Measurements from ENCODE around the gene RDH12.
"Not testable (repeated sequence)": the region's sequence is repeated elsewhere in the genome, so short reads cannot be mapped to it uniquely, and the experiment has no call there.

RDH12 gene

GRCh38 chr14:67717048-67717447 is 15.4 kb downstream of the RDH12 start:
- TF ChIP-seq, protein P1, sequence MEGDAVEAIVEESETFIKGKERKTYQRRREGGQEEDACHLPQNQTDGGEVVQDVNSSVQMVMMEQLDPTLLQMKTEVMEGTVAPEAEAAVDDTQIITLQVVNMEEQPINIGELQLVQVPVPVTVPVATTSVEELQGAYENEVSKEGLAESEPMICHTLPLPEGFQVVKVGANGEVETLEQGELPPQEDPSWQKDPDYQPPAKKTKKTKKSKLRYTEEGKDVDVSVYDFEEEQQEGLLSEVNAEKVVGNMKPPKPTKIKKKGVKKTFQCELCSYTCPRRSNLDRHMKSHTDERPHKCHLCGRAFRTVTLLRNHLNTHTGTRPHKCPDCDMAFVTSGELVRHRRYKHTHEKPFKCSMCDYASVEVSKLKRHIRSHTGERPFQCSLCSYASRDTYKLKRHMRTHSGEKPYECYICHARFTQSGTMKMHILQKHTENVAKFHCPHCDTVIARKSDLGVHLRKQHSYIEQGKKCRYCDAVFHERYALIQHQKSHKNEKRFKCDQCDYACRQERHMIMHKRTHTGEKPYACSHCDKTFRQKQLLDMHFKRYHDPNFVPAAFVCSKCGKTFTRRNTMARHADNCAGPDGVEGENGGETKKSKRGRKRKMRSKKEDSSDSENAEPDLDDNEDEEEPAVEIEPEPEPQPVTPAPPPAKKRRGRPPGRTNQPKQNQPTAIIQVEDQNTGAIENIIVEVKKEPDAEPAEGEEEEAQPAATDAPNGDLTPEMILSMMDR (IDR thresholded peaks at IDR 0.05; ENCODE audit: insufficient read depth, low read length, poor library complexity, severe bottlenecking), result no peak
- no peak for TF ChIP-seq EZH2phosphoT487 (conservative IDR thresholded peaks at IDR 0.05; ENCODE audit: low read length)
- no peak overlapping the region for H3K9ac ChIP-seq (ENCODE audit: low read length)
- no peak overlapping the region for H3K27ac ChIP-seq (ENCODE audit: low read depth, low read length)
- H2AFZ ChIP-seq (ENCODE audit: low read depth, low read length, severe bottlenecking), result no peak overlapping the region
- no peak overlapping the region for H3K4me3 ChIP-seq (ENCODE audit: insufficient read depth, low read length, poor library complexity, severe bottlenecking)
- H4K20me1 ChIP-seq (ENCODE audit: low read depth, low read length), result no peaks in the 10 kb centered on the region
- no peaks in the 10 kb centered on the region for H3K79me2 ChIP-seq (ENCODE audit: insufficient read depth, low read length)
- H3K9me2 ChIP-seq (replicated peaks; ENCODE audit: insufficient read depth, low read length), result no peaks in the 10 kb centered on the region
- H3F3A ChIP-seq (ENCODE audit: insufficient read depth), result no peaks in the 10 kb centered on the region
- H3K36me3 ChIP-seq (ENCODE audit: low read length), result no peaks in the 10 kb centered on the region
- no peaks in the 10 kb centered on the region for H3K27me3 ChIP-seq (ENCODE audit: low read length)
- no peak overlapping the region for H3K4me2 ChIP-seq (ENCODE audit: low read depth, low read length, poor library complexity, severe bottlenecking)
- H3K9me3 ChIP-seq (ENCODE audit: insufficient read depth, low read length), result no peaks in the 10 kb centered on the region

DNA sequence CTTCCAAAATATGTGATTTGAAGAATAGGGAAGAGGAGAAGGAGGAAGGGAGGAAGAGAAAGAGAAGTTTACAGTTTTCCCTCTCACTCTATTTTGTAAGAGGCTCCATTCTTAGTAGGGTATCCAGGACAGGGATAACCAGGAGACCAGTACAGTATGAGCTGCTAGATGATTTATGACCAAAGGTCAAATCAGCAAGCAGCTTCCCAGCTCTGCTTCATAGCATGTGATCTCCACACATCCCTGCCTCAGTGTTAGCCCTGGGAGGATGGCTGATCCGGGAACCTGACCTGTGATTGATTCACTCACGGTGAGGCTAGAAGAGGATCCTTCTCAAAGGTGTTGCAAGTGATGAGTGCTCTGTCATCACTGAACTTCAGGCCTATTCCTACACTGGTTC is 16.6 kb downstream of the RDH12 start:
- Histone ChIP-seq H3K4me3 (ENCODE audit: insufficient read depth, low read length, poor library complexity, severe bottlenecking) (no peak overlapping the region), H3K36me3 (ENCODE audit: low read length) (no peaks in the 10 kb centered on the region), H3K27me3 (ENCODE audit: low read length) (no peaks in the 10 kb centered on the region), H4K20me1 (ENCODE audit: low read depth, low read length) (no peaks in the 10 kb centered on the region), H3K9me2 (replicated peaks; ENCODE audit: insufficient read depth, low read length) (no peaks in the 10 kb centered on the region), H3K27ac (ENCODE audit: low read depth, low read length) (no peak overlapping the region), H3K79me2 (ENCODE audit: insufficient read depth, low read length) (no peaks in the 10 kb centered on the region), H3F3A (ENCODE audit: insufficient read depth) (no peaks in the 10 kb centered on the region), H3K4me2 (ENCODE audit: low read depth, low read length, poor library complexity, severe bottlenecking) (no peak overlapping the region), H2AFZ (ENCODE audit: low read depth, low read length, severe bottlenecking) (no peak overlapping the region), H3K9me3 (ENCODE audit: insufficient read depth, low read length) (no peaks in the 10 kb centered on the region), H3K9ac (ENCODE audit: low read length) (no peak overlapping the region)
- TF ChIP-seq, protein P1 (IDR thresholded peaks at IDR 0.05; ENCODE audit: insufficient read depth, low read length, poor library complexity, severe bottlenecking), result no peak
- no peak for TF ChIP-seq EZH2phosphoT487 (conservative IDR thresholded peaks at IDR 0.05; ENCODE audit: low read length)

GRCh38 chr14:67719385-67719784 is 17.7 kb downstream of the RDH12 start:
- not testable (repeated sequence) for H4K20me1 ChIP-seq (ENCODE audit: low read depth, low read length); H3K36me3 ChIP-seq (ENCODE audit: low read length); H3K79me2 ChIP-seq (ENCODE audit: insufficient read depth, low read length); H3K4me2 ChIP-seq (ENCODE audit: low read depth, low read length, poor library complexity, severe bottlenecking); H3F3A ChIP-seq (ENCODE audit: insufficient read depth); H3K27ac ChIP-seq (ENCODE audit: low read depth, low read length); H3K9me3 ChIP-seq (ENCODE audit: insufficient read depth, low read length); H3K27me3 ChIP-seq (ENCODE audit: low read length); H3K9me2 ChIP-seq (replicated peaks; ENCODE audit: insufficient read depth, low read length); H3K4me3 ChIP-seq (ENCODE audit: insufficient read depth, low read length, poor library complexity, severe bottlenecking); H2AFZ ChIP-seq (ENCODE audit: low read depth, low read length, severe bottlenecking); H3K9ac ChIP-seq (ENCODE audit: low read length)

- no peak overlapping the region for H2AFZ ChIP-seq (ENCODE audit: low read depth, low read length, severe bottlenecking)
These were observed 18.2 kb downstream of the RDH12 start for GRCh38 chr14:67719866-67720265.

More at GRCh38 chr14:67719866-67720265, 18.2 kb downstream of the RDH12 start:
- Histone ChIP-seq H3K4me2 (ENCODE audit: low read depth, low read length, poor library complexity, severe bottlenecking) (no peak overlapping the region), H3F3A (ENCODE audit: insufficient read depth) (no peaks in the 10 kb centered on the region), H3K79me2 (ENCODE audit: insufficient read depth, low read length) (no peaks in the 10 kb centered on the region), H4K20me1 (ENCODE audit: low read depth, low read length) (no peaks in the 10 kb centered on the region), H3K4me3 (ENCODE audit: insufficient read depth, low read length, poor library complexity, severe bottlenecking) (no peak overlapping the region), H3K27ac (ENCODE audit: low read depth, low read length) (no peak overlapping the region), H3K9me3 (ENCODE audit: insufficient read depth, low read length) (no peaks in the 10 kb centered on the region), H3K36me3 (ENCODE audit: low read length) (no peaks in the 10 kb centered on the region), H3K9ac (ENCODE audit: low read length) (no peak overlapping the region), H3K27me3 (ENCODE audit: low read length) (no peaks in the 10 kb centered on the region), H3K9me2 (replicated peaks; ENCODE audit: insufficient read depth, low read length) (no peaks in the 10 kb centered on the region)
- TF ChIP-seq, protein P1 (IDR thresholded peaks at IDR 0.05; ENCODE audit: insufficient read depth, low read length, poor library complexity, severe bottlenecking), result no peak
- no peak for TF ChIP-seq EZH2phosphoT487 (conservative IDR thresholded peaks at IDR 0.05; ENCODE audit: low read length)

Measured in SU-DHL-6 (cell line).